ENCODE measurements around the gene SERPINB1. TPM values are rescaled to one million over a fixed set of nuclear protein-coding genes. Genes with fewer than 3 reads are reported as not detected.

Gene SERPINB1
- total and polyA plus RNA-seq, 2 donors (not counting 3 experiments of a cell fraction or from before 2014, with no cell fraction given) = 6.7 to 24.0 TPM

- Histone ChIP-seq H4K20me1 (replicated peaks; ENCODE audit: control insufficient read depth, extremely low read depth, insufficient read depth, low read length) (no peaks in the 10 kb centered on the region), H3K79me2 (ENCODE audit: control insufficient read depth, insufficient read depth, low read length) (no peaks in the 10 kb centered on the region), H3K4me2 (ENCODE audit: insufficient read depth, low read length) (no peak overlapping the region), H3K4me1 (ENCODE audit: control insufficient read depth, extremely low read depth, insufficient read depth, low read length) (peaks cover 52% of the 10 kb centered on the region), H3K9me1 (replicated peaks; ENCODE audit: control insufficient read depth, extremely low read depth, insufficient read depth, low read length) (no peaks in the 10 kb centered on the region), H3K27me3 (ENCODE audit: control insufficient read depth in 2 of 2, insufficient read depth in 2 of 2, low read length in 2 of 2) (no peaks in the 10 kb centered on the region), H2AFZ (ENCODE audit: low read depth, low read length) (no peak overlapping the region), H3K36me3 (ENCODE audit: control insufficient read depth in 2 of 2, extremely low read depth in 1 of 2, insufficient read depth in 2 of 2, low read length in 2 of 2) (no peaks in the 10 kb centered on the region), H3K4me3 (replicated peaks in 1 of 3; ENCODE audit: insufficient read depth in 1 of 3, low read depth in 1 of 3, low read length in 3 of 3) (no peak overlapping the region), H3K9ac (replicated peaks; ENCODE audit: extremely low read depth, insufficient read depth, low read length) (no peak overlapping the region), H3K27ac (ENCODE audit: insufficient read depth, low read depth, low read length) (peak overlapping the region; percentile 96), H3K9me3 (replicated peaks; ENCODE audit: control insufficient read depth, insufficient read depth, low read length) (no peaks in the 10 kb centered on the region)
- intact Hi-C loops (cut with micrococcal nuclease) = loop anchor here (10.0 kb wide), 1 partner anchor 1237 kb away; no protein-coding TSS in a partner anchor
- ChIA-PET CTCF (interaction anchor here (1.4 to 3.2 kb wide), 4 partner anchors 10 to 100 kb away, joined by 7 to 28 read pairs (median 9); partner anchors contain the start of gene SERPINB1), POLR2A (no interaction called here)
- TF ChIP-seq EZH2 (IDR thresholded peaks at IDR 0.05; ENCODE audit: borderline replicate concordance, low read depth, low read length, severe bottlenecking) = no peak
- TF ChIP-seq, protein P1, sequence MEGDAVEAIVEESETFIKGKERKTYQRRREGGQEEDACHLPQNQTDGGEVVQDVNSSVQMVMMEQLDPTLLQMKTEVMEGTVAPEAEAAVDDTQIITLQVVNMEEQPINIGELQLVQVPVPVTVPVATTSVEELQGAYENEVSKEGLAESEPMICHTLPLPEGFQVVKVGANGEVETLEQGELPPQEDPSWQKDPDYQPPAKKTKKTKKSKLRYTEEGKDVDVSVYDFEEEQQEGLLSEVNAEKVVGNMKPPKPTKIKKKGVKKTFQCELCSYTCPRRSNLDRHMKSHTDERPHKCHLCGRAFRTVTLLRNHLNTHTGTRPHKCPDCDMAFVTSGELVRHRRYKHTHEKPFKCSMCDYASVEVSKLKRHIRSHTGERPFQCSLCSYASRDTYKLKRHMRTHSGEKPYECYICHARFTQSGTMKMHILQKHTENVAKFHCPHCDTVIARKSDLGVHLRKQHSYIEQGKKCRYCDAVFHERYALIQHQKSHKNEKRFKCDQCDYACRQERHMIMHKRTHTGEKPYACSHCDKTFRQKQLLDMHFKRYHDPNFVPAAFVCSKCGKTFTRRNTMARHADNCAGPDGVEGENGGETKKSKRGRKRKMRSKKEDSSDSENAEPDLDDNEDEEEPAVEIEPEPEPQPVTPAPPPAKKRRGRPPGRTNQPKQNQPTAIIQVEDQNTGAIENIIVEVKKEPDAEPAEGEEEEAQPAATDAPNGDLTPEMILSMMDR (IDR thresholded peaks at IDR 0.05; ENCODE audit: extremely low read depth in 1 of 2, insufficient read depth in 1 of 2, low read depth in 1 of 2, low read length in 2 of 2) = no peak
- TF ChIP-seq GATA2 (IDR thresholded peaks at IDR 0.05; ENCODE audit: insufficient read depth, insufficient read length, low read depth, low read length) = no peak
- peak; percentile 24 for FAIRE-seq
- dilution Hi-C loops (cut with MboI; ENCODE audit: extremely low pct_ligation_motif_present, low sequenced_read_pairs) = no loop called here
- BruUV-seq (replicated peaks) = no TSS peak
- no peak for DNase-seq (ENCODE audit: low read depth, low spot score)
Observed at GRCh38 chr6:2851727-2852513, 10.3 kb upstream of the SERPINB1 start.

Measured in endothelial cell of umbilical vein (primary cell).